Activated CD4-positive, alpha-beta memory T cell treated with anti-CD3 and anti-CD28 coated beads, Interleukin-2, amount 10 ng/mL, durations not matched to agents 7 days and 5 days (primary cell): ENCODE measurements around the gene STPG4. TPM values are rescaled to one million over a fixed set of nuclear protein-coding genes. Genes with fewer than 3 reads are reported as not detected.
"Not testable (repeated sequence)": the region's sequence is repeated elsewhere in the genome, so short reads cannot be mapped to it uniquely, and the experiment has no call there.

Source experiments
- CTCF ChIA-PET: fragments of 350-600 bp; sonication (Branson Sonifier 250); formaldehyde crosslinking; loops from one replicate; lab custom pipeline; 2021; ENCODE audit warnings: antibody characterized with exemption, inconsistent platforms; lab: Charles Lee
- POLR2A ChIA-PET: fragments of 350-600 bp; sonication (Branson Sonifier 250); formaldehyde crosslinking; loops from one replicate; lab custom pipeline; 2021; ENCODE audit warnings: antibody characterized with exemption; lab: Charles Lee
- DNase-seq: peaks from one replicate; pipeline ENCODE4 v3.0.0-alpha.2; 2020
- H3K27ac Mint-ChIP-seq: one replicate; pipeline ENCODE4 v1.8.0; 2021; ENCODE audit warnings: mild to moderate bottlenecking, mixed read lengths
- H3K27me3 Mint-ChIP-seq: one replicate; pipeline ENCODE4 v1.8.0; 2021; ENCODE audit warnings: mixed read lengths
- H3K36me3 Mint-ChIP-seq: one replicate; pipeline ENCODE4 v1.8.0; 2021; ENCODE audit warnings: low read depth, mixed read lengths
- H3K4me1 Mint-ChIP-seq: one replicate; pipeline ENCODE4 v1.8.0; 2021; ENCODE audit warnings: mixed read lengths
- H3K4me3 Mint-ChIP-seq: one replicate; pipeline ENCODE4 v1.8.0; 2021; ENCODE audit warnings: mild to moderate bottlenecking, mixed read lengths
- H3K9me3 Mint-ChIP-seq: one replicate; pipeline ENCODE4 v1.8.0; 2021; ENCODE audit warnings: mixed read lengths
- total RNA-seq, 2 experiments: library from RNA; stranded (reverse); gene quantifications; one replicate each; pipeline ENCODE4 v1.2.3, GENCODE V29; 2021

The STPG4 gene
- total RNA-seq, 2 experiments from 2014 or later: 0.13 TPM; not detected in 1

- no peak overlapping the region for H3K4me3 Mint-ChIP-seq
- H3K27ac Mint-ChIP-seq: no peak overlapping the region
- H3K4me1 Mint-ChIP-seq: peaks cover 2% of the 10 kb centered on the region
- peaks cover 23% of the 10 kb centered on the region for H3K27me3 Mint-ChIP-seq
- H3K36me3 Mint-ChIP-seq: no peaks in the 10 kb centered on the region
- no peaks in the 10 kb centered on the region for H3K9me3 Mint-ChIP-seq
- ChIA-PET CTCF (no interaction called here), POLR2A (interaction anchor here (1.5 kb wide), 1 partner anchor 14 kb away, joined by 3 read pairs; no protein-coding TSS in a partner anchor)
- DNase-seq: no peak
Measured at GRCh38 chr2:47186351-47186750, 31.2 kb upstream of the STPG4 start.

DNA sequence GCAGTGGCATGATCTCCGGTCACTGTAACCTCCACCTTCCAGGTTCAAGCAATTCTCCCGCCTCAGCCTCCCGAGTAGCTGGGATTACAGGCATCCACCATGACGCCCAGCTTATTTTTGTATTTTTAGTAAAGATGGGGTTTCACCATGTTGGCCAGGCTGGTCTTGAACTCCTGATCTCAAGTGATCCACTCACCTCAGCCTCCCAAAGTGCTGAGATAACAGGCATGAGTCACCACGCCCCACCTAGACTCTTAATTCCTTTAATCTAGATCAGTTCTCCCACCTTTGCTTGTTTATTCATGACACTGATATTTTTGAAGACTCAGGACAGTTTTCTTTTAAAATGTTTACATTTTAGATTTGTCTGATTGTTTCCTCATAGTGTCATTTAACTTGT is 30.0 kb upstream of the STPG4 start:
- CTCF ChIA-PET, H3K4me3 Mint-ChIP-seq, H3K9me3 Mint-ChIP-seq, H3K36me3 Mint-ChIP-seq, DNase-seq, H3K27ac Mint-ChIP-seq, H3K4me1 Mint-ChIP-seq, POLR2A ChIA-PET: not testable (repeated sequence)
- H3K27me3 Mint-ChIP-seq: peaks cover 25% of the 10 kb centered on the region

DNA sequence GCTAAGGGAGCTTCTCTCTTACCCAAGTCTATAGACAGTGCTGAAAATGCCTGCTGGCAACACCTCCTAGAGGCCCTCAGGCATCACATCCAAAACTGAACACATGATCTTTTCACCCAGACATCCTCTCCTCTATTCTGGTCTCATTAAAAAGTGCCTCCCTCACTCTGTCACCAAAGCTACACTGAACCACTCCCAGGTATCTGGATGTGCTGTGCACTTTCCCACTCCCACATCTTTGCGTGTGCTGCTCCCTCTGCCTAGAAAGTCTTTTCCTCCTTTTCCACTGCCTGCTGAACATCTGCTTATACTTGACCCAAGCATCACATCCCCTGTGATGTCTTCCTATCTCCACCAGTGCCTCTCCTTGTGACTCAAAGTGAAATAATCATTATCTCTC is 26.1 kb upstream of the STPG4 start:
- Mint-ChIP-seq H3K27me3 (peaks cover 18% of the 10 kb centered on the region), H3K4me3 (no peak overlapping the region), H3K27ac (no peak overlapping the region), H3K4me1 (peaks cover 20% of the 10 kb centered on the region), H3K9me3 (no peaks in the 10 kb centered on the region), H3K36me3 (peaks cover 4% of the 10 kb centered on the region)
- ChIA-PET CTCF (interaction anchor here (1.0 kb wide), 1 partner anchor 9 kb away, joined by 4 read pairs; no protein-coding TSS in a partner anchor), POLR2A (interaction anchor here (1.4 kb wide), 1 partner anchor 9 kb away, joined by 6 read pairs; no protein-coding TSS in a partner anchor)
- DNase-seq: no peak

- ChIA-PET CTCF (interaction anchor here (1.0 kb wide), 1 partner anchor 8 kb away, joined by 4 read pairs; no protein-coding TSS in a partner anchor), POLR2A (interaction anchor here (1.4 kb wide), 1 partner anchor 8 kb away, joined by 6 read pairs; no protein-coding TSS in a partner anchor)
- H3K4me3 Mint-ChIP-seq: no peak overlapping the region
- peaks cover 20% of the 10 kb centered on the region for H3K4me1 Mint-ChIP-seq
- no peaks in the 10 kb centered on the region for H3K9me3 Mint-ChIP-seq
- H3K27me3 Mint-ChIP-seq: peaks cover 13% of the 10 kb centered on the region
- peaks cover 8% of the 10 kb centered on the region for H3K36me3 Mint-ChIP-seq
- no peak for DNase-seq
- no peak overlapping the region for H3K27ac Mint-ChIP-seq
Measured at GRCh38 chr2:47180531-47180930, 25.4 kb upstream of the STPG4 start.

GRCh38 chr2:47179388-47179787 is 24.3 kb upstream of the STPG4 start:
- ChIA-PET CTCF (no interaction called here), POLR2A (no interaction called here)
- DNase-seq: no peak
- H3K4me3 Mint-ChIP-seq: no peak overlapping the region
- peaks cover 20% of the 10 kb centered on the region for H3K4me1 Mint-ChIP-seq
- H3K36me3 Mint-ChIP-seq: peaks cover 17% of the 10 kb centered on the region
- H3K9me3 Mint-ChIP-seq: no peaks in the 10 kb centered on the region
- H3K27me3 Mint-ChIP-seq: peaks cover 11% of the 10 kb centered on the region
- H3K27ac Mint-ChIP-seq: no peak overlapping the region

DNA sequence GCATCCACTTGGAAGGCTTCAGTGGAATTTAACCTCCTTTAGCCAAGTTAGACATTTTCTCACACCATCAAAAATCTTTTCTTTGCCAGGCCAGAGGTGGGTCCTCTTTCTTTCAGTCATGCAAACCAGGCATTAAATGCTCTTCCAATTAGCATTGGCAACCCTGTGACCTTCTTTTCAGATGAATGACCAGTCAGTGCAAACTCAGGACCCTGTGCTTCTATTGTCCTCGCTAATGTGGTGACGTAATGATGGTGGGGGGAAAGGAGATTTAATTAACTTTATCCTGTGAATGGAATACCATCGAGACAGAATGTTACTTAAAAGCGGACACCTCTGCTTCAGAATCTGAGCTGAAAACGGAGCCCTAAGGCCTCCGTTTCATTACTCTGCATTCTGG is 23.2 kb upstream of the STPG4 start:
- H3K9me3 Mint-ChIP-seq: no peaks in the 10 kb centered on the region
- no peak overlapping the region for H3K4me3 Mint-ChIP-seq
- peaks cover 9% of the 10 kb centered on the region for H3K27me3 Mint-ChIP-seq
- peaks cover 30% of the 10 kb centered on the region for H3K4me1 Mint-ChIP-seq
- peaks cover 21% of the 10 kb centered on the region for H3K36me3 Mint-ChIP-seq
- POLR2A ChIA-PET: no interaction called here
- no peak for DNase-seq
- CTCF ChIA-PET: no interaction called here
- H3K27ac Mint-ChIP-seq: no peak overlapping the region

GRCh38 chr2:47177043-47177565 is 22.0 kb upstream of the STPG4 start:
- CTCF ChIA-PET: no interaction called here
- POLR2A ChIA-PET: no interaction called here
- Mint-ChIP-seq H3K4me1 (peaks cover 42% of the 10 kb centered on the region), H3K36me3 (peaks cover 29% of the 10 kb centered on the region), H3K27me3 (peaks cover 6% of the 10 kb centered on the region), H3K9me3 (no peaks in the 10 kb centered on the region), H3K4me3 (peak overlapping the region; percentile 93), H3K27ac (peak overlapping the region; percentile 98)
- no peak for DNase-seq

DNA sequence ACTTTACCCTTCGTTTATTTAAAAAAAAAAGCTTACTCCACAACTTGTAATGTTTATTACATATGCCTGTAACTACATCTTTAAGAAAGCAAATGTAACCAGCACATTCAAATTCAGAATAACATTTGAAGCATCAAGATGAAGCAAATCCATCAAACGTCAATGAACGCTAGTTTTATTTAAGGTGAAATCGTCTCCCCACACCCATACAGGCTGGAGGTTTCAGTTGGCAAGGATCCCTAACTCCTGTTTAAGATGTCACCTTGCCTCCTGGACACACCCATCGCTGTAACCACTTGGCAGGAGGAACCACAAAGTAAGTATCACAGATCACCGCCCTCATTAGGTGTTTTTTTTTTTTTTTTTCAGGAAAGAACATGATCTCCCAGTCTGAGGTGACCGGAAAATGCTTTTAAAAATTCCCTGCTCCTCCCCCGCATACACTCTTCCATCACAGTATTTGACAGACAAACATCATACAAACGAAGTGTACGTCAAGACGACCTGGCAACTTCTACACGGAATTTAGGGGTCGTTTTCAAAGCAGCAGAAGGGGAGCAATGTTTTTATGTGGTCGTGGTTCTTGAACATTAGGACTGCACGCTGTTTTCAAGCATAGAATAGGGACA is 19.7 kb upstream of the STPG4 start:
- CTCF ChIA-PET: interaction anchor here (1.2 kb wide), 1 partner anchor 148 kb away, joined by 3 read pairs; no protein-coding TSS in a partner anchor
- Mint-ChIP-seq H3K27me3 (peaks cover 2% of the 10 kb centered on the region), H3K4me1 (peaks cover 58% of the 10 kb centered on the region), H3K9me3 (no peaks in the 10 kb centered on the region), H3K36me3 (peaks cover 47% of the 10 kb centered on the region), H3K4me3 (peak overlapping the region; percentile 94), H3K27ac (peak overlapping the region; percentile 95)
- DNase-seq: peak; percentile 52
- POLR2A ChIA-PET: interaction anchor here (1.1 kb wide), 1 partner anchor 171 kb away, joined by 3 read pairs; no protein-coding TSS in a partner anchor

GRCh38 chr2:47173986-47174732 is 19.1 kb upstream of the STPG4 start:
- DNase-seq: no peak
- H3K4me1 Mint-ChIP-seq: peaks cover 58% of the 10 kb centered on the region
- H3K36me3 Mint-ChIP-seq: peaks cover 51% of the 10 kb centered on the region
- H3K4me3 Mint-ChIP-seq: peak overlapping the region; percentile 94
- H3K9me3 Mint-ChIP-seq: no peaks in the 10 kb centered on the region
- POLR2A ChIA-PET: interaction anchor here (1.1 kb wide), 2 partner anchors 170 to 609 kb away, joined by 3 read pairs; partner anchors contain the start of gene MSH6
- H3K27me3 Mint-ChIP-seq: peaks cover 2% of the 10 kb centered on the region
- H3K27ac Mint-ChIP-seq: peak overlapping the region; percentile 95
- CTCF ChIA-PET: interaction anchor here (1.2 kb wide), 1 partner anchor 149 kb away, joined by 3 read pairs; no protein-coding TSS in a partner anchor

DNA sequence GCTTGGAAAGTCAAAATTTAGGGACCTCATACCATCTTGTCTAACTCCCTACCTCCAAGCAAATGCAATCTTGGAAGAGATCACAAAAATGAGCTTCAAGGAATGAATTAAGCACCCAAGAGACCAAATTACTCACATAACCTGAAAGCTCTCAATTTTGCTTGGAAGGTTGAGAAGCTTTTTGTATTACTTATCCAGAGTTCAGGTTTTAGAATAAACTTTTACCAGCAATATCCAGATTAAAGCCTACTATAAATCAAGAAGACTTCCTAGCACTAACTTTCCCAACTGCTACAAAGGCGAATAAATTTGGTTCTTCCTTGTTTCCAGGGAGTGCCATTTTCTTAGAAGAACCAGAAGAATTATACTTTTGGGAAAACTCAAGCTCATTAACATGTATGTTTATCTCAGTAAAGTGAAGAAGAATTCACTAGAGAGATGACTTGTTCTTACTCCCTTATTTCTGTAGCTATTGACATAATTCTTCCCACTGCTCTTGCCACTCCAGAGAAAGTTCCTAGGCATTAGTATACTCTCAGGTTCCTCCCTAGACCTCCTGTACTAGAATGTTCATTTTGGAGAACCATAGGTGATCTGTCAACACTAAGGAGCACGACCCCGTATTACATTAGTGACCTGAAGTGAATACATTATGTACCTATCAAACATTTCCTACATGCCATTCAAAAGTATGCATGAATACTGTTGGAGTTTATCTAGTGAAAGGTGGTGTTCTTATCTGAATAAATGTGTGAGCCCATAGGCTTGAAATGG is 18.0 kb upstream of the STPG4 start:
- Mint-ChIP-seq H3K4me3 (peak overlapping the region; percentile 21), H3K27ac (no peak overlapping the region), H3K27me3 (peaks cover 2% of the 10 kb centered on the region), H3K36me3 (peaks cover 59% of the 10 kb centered on the region), H3K9me3 (no peaks in the 10 kb centered on the region), H3K4me1 (peaks cover 61% of the 10 kb centered on the region)
- CTCF ChIA-PET: interaction anchor here (1.0 to 1.6 kb wide), 6 partner anchors 8 to 254 kb away, joined by 3 to 6 read pairs (median 4); no protein-coding TSS in a partner anchor
- POLR2A ChIA-PET: interaction anchor here (1.1 to 1.4 kb wide), 3 partner anchors 8 to 610 kb away, joined by 3 to 6 read pairs (median 6); partner anchors contain the start of genes MSH6 and STPG4
- DNase-seq: no peak

DNA sequence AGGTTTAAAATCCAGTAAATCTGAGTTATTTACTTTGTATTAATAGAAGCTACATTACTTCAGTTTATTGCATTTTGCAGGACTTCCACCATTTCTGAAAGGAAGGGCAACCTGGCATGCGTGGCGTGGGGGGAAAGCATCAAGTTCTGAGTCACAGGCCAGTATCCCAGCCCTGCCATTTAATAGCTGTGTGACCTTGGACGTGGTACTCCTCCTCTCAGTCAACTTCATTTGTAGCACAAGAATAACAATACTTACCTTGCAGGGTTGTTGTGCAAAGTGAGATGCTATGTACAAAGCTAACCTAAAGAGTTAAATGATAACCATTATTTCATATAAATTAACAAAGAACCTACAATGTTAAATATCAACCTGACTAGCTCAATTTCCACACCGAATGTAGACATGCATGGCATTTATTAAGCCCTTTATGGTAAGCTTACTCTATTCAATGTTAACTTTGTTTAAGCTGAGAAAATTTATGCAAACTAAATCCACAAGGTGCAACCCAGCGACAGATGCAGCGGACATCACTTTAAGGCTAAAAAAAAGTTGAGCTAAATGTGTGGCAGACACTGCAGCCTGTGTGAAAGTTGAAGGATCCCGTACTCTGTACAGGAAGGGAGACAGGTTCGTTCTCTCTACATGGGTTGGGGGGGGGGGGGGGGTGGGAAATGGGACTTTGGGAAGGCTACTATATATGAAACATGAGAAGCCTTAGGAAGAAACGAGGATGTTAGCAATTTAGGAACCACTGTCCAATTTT is 17.2 kb upstream of the STPG4 start:
- Mint-ChIP-seq H3K27ac (no peak overlapping the region), H3K9me3 (no peaks in the 10 kb centered on the region), H3K27me3 (no peaks in the 10 kb centered on the region), H3K4me1 (peaks cover 58% of the 10 kb centered on the region), H3K4me3 (peak overlapping the region; percentile 21), H3K36me3 (peaks cover 64% of the 10 kb centered on the region)
- CTCF ChIA-PET: interaction anchor here (0.5 to 1.6 kb wide), 10 partner anchors 8 to 253 kb away, joined by 3 to 6 read pairs (median 4); no protein-coding TSS in a partner anchor
- no peak for DNase-seq
- POLR2A ChIA-PET: interaction anchor here (0.6 to 1.4 kb wide), 3 partner anchors 9 to 17 kb away, joined by 3 to 6 read pairs (median 6); partner anchors contain the start of gene STPG4
